Astrocyte of the spinal cord (primary cell): ENCODE results near the gene ZNRF1.
"Not testable (repeated sequence)": the region's sequence is repeated elsewhere in the genome, so short reads cannot be mapped to it uniquely, and the experiment has no call there.

ENCODE experiments used
- DNase-seq: peaks from one replicate; pipeline ENCODE4 v3.0.0; 2011; ENCODE audit warnings: low read depth, low spot score
- H3K4me3 ChIP-seq: 2 replicates; pipeline ENCODE4 v1.5.1; 2011; ENCODE audit warnings: low read depth, mild to moderate bottlenecking, low read length, moderate library complexity
- in situ Hi-C: cut with HindIII; loops from 2 replicates; pipeline ENCODE4 v1.10.0; 2017; ENCODE audit warnings: low sequenced_read_pairs
- TF ChIP-seq, protein P1 (sequence below): IDR thresholded peaks from 2 replicates; pipeline ENCODE4 v1.5.1; 2012; ENCODE audit warnings: low read depth, mild to moderate bottlenecking, low read length, inconsistent platforms

The ZNRF1 gene

GRCh38 chr16:74973304-74973703, 25.5 kb upstream of the ZNRF1 start:
- DNase-seq = no peak
- TF ChIP-seq, protein P1, sequence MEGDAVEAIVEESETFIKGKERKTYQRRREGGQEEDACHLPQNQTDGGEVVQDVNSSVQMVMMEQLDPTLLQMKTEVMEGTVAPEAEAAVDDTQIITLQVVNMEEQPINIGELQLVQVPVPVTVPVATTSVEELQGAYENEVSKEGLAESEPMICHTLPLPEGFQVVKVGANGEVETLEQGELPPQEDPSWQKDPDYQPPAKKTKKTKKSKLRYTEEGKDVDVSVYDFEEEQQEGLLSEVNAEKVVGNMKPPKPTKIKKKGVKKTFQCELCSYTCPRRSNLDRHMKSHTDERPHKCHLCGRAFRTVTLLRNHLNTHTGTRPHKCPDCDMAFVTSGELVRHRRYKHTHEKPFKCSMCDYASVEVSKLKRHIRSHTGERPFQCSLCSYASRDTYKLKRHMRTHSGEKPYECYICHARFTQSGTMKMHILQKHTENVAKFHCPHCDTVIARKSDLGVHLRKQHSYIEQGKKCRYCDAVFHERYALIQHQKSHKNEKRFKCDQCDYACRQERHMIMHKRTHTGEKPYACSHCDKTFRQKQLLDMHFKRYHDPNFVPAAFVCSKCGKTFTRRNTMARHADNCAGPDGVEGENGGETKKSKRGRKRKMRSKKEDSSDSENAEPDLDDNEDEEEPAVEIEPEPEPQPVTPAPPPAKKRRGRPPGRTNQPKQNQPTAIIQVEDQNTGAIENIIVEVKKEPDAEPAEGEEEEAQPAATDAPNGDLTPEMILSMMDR = no peak
- H3K4me3 ChIP-seq = no peak overlapping the region
- in situ Hi-C loops = no loop called here

- in situ Hi-C loops = no loop called here
- no peak overlapping the region for H3K4me3 ChIP-seq
- TF ChIP-seq, protein P1 = no peak
- DNase-seq = no peak
These were observed 23.2 kb upstream of the ZNRF1 start for GRCh38 chr16:74975591-74975990.

DNA sequence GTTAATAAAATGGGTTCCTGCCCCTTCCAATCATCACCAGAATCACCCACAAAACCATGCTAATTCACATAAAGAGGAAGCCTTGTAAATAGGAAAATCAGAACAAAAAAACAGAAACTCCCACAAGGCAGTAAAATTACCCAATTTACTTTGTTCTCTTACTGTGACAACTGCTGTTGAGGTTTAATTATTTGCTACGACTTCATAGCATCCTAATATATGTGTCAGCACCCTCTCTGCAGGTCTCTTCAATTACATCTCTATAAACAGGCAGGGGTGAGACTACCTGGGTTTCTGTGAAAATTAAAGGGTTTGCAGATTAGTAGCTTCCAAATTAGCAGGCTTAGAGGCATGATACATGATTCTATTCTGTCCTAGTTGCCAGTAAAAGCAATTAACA, 16.6 kb upstream of the ZNRF1 start:
- no peak overlapping the region for H3K4me3 ChIP-seq
- TF ChIP-seq, protein P1 = no peak
- DNase-seq = no peak
- in situ Hi-C loops = no loop called here

GRCh38 chr16:74984194-74984528, 14.7 kb upstream of the ZNRF1 start:
- in situ Hi-C loops = no loop called here
- peak; percentile 3 for DNase-seq
- TF ChIP-seq, protein P1 = no peak
- peak overlapping the region; percentile 100 for H3K4me3 ChIP-seq

DNA sequence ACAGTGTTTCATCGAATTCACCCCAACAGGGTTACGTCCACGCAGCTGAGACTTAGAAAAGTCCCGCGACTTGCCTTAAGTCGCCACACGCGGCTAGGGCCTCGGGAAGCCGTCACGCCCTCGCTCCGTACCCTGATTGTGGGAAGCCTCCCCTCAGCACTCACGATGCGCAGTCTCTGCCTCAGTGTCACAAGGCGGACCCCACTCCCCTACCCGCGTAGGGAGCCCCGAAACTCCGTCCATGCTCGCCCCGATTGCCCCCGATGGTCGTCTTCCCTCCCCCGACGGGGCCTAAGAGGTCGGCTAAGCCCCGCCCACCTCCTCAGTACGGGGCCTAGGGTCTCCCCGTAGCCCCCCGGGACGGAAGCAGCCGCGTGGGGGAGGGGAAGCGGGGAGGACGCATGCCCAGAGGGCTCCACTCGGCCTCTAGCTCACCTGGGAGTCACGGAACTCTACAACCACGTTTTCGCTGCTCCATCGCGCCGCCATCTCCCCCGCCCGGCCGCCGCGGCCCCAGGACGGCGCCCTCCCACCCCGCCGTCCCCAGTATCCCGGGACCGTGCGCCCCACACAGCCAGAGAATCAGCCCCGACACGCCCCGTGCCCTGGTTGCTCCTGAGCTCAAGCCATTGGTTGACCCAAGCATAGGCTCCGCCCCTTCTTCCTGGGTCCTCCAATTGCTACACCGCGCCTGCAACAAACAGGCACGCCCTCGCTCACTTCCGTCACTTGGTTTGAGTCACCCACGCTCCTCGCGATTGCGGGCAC, 14.1 kb upstream of the ZNRF1 start, which contains the start of gene WDR59:
Gene WDR59 (minus strand): TSS at position 595 of the 768 bp plus-strand sequence. CDS start 106 bp downstream, at position 489.
- TF ChIP-seq, protein P1 = no peak
- peak; percentile 99 for DNase-seq
- in situ Hi-C loops = no loop called here
- peak within 1 kb of the TSS; percentile 100 for H3K4me3 ChIP-seq

GRCh38 chr16:74987027-74987681, 11.7 kb upstream of the ZNRF1 start:
- TF ChIP-seq, protein P1 = no peak
- no peak for DNase-seq
- H3K4me3 ChIP-seq = no peak overlapping the region
- in situ Hi-C loops = no loop called here

DNA sequence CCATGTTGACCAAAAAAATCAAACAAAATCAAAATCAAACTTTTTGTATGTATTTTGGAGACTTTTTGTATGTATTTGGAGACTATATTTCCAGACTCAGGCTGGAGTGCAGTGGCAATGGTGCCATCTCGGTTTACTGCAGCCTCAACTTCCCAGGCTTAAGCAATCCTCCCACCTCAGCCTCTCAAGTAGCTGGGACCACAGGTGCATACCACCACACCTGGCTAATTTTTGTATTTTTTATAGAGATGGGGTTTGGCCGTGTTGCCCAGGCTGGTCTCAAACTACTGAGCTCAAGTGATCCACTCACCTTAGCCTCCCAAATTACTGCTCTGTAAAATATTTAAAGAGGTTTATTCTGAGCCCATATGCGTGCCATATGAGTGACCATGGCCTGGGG, 9.0 kb upstream of the ZNRF1 start:
- DNase-seq, in situ Hi-C loops: not testable (repeated sequence)

More for the DNA sequence above, 9.0 kb upstream of the ZNRF1 start:
- H3K4me3 ChIP-seq = not testable (repeated sequence)
